NOMO-1 treated with DMSO at 0.1 percent for 48 hours (cell line): ENCODE results near the gene TAF12.
"Not testable (repeated sequence)": the region's sequence is repeated elsewhere in the genome, so short reads cannot be mapped to it uniquely, and the experiment has no call there.

Experiments used
- DNase-seq: peaks from one replicate; lab custom pipeline; 2025; ENCODE audit not compliant: unreplicated experiment; lab: John Stamatoyannopoulos, UW

Gene TAF12, protein sequence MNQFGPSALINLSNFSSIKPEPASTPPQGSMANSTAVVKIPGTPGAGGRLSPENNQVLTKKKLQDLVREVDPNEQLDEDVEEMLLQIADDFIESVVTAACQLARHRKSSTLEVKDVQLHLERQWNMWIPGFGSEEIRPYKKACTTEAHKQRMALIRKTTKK

DNA sequence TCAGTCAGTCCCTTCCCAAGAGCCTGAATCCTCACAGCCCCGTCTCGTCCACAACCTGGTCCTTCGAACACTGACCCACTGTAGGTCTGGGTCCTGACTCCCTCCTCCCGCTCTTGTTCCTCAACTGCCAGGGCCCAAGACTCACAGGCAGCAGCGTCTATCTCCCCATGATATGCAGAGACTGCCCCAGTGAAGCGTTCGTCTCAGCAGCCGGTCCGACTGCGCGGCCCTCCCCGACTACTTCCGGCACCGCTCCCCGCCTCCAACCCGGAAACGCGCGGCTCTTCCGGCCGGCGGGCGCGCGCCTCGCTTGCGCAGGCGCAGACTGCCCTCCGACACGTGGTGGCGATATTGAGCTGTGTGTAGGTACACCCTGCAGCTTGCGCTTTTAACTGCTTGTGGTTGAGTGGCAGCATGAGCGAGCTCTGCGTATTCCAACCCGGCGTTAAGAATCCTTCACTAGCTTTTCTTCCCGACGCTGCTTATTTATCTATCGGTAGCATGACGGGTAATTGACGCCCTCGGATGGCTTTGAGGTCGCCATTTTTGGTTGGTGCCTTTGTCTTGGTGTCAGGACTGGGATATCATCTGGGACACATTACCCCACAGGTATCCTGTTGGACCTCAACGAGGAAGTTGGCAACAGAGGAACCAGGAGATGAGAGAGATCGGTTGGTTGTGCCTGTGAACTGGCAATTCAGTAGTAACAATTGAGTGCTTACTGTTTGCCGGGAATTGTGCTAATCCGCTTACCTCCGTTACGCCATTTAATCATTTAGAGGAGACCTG is at the start of gene TAF12:
Gene TAF12 (minus strand): TSS at position 221 of the 789 bp plus-strand sequence. CDS start 20,986 bp downstream, outside the sequence.
- peak; percentile 94 for DNase-seq

DNA sequence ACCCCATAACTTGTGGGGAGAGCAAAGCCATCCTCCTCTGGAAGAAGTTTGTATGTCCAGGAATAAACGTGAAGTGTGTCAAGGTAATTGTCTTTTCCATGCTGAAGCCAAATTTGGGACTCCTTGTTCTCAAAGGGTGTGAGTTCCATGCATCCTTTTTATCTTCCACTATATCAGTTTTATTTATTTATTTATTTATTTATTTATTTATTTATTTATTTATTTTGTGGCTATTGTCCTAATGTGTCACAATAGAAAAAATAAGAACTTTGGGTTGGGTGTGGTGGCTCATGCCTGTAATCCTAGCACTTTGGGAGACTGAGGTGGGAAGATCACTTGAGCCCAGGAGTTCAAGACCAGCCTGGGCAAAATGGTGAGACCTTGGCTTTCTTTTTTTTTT is 48.8 kb upstream of the TAF12 start:
- not testable (repeated sequence) for DNase-seq

DNA sequence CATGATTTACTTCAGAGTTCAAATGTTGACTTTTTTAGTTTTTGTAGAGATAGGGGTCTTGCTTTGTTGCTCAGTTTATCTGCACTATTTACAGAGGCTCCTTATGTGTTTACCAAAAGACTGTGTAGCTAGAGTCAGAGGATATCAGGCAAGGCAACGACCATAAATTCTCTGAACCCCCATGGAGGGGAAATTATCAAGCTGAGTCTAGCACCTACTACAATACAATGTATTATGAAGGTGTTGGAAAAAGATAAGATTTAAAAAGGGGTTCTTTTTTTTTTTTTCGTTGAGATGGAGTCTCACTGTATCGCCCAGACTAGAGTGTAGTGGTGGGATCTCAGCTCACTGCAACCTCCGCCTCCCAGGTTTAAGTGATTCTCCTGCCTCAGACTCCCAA is 42.1 kb upstream of the TAF12 start:
- DNase-seq, result no peak

DNA sequence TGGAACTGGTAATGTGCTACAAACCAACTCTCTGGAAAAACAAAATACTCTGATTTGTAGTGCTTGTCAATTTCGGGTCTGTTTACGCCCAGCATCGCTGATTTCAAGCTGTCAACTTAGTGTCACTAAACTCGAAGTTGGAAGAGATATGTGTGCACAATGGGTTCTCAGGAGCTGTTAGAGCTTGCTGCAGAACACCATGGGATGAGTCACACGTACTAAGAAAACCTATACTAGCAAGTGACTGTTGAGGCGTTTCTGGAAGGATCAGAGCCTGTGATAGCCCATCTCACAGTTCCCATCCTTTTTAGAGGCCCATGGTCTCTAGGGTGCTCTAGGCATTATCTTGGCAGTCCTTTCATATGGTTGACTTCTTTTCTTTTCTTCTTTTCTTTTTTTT is 40.0 kb upstream of the TAF12 start:
- no peak for DNase-seq

DNA sequence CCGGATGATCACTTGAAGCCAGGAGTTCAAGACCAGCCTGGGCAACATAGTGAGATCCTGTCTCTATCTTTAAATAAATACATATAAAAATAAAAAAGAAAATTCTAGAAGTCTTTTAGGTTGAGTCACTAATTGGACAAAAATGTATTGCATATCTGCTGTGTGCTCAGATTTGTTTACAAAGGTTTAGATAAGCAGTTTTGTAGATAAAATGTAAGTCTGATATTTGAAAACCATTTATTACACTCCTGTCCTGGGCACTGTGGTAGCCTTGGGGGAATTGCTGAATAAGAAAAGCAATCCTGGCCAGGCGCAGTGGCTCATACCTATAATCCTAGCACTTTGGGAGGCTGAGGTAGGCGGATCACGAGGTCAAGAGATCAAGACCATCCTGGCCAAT is 37.3 kb upstream of the TAF12 start:
- no peak for DNase-seq

DNA sequence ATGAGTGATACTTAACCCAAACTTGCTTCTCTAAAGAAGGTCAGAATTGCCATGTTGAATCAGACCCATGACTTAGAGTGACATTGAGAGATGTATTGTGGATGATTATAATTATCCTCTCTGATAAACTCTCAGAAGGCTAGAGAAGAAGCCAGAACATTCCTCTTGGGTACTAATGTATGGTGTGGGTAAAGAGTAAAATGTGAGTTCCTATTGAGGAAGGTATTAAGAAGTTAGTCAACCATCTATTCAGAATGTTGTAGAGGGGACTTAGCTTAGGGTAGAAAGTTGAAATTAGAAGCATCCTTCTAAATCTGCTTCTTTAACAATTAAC is 33.0 kb upstream of the TAF12 start:
- DNase-seq, result no peak

DNA sequence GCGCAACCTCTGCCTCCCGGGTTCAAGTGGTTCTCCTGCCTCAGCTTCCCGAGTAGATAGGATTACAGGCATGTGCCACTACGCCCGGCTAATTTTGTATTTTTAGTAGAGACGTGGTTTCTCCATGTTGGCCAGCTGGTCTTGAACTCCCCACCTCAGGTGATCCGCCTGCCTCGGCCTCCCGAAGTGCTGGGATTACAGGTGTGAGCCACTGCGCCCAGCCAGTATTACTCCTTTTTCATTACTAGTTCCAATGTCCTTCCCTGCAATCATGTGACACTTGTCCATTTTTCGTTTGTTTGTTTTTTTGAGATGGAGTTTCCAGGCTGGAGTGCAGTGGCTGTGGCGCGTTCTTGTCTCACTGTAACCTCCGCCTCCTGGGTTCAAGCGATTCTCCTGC is 30.1 kb upstream of the TAF12 start:
- DNase-seq, result not testable (repeated sequence)

DNA sequence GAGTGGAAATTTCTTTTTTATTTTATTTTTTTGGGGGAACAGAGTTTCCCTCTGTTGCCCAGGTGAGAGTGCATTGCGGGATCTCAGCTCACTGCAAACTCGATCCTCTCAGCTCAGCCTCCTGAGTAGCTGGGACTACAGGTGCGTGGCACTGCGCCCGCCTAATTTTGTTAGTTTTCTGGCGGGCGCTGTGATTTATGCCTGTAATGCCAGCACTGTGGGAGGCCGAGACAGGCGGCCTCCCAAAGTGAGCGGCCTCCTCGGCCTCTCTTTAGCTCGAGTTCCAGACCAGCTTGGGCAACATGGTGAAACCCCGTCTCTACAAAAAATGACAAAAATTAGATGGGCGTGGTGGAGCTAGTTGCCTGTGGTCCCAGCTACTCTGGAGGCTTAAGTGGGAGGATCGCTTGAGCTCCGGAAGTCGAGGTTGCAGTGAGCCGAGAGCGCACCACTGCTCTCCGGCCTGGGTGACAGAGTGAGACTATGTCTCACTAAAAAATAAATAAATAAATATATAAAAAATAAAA is 28.4 kb upstream of the TAF12 start:
- no peak for DNase-seq

DNA sequence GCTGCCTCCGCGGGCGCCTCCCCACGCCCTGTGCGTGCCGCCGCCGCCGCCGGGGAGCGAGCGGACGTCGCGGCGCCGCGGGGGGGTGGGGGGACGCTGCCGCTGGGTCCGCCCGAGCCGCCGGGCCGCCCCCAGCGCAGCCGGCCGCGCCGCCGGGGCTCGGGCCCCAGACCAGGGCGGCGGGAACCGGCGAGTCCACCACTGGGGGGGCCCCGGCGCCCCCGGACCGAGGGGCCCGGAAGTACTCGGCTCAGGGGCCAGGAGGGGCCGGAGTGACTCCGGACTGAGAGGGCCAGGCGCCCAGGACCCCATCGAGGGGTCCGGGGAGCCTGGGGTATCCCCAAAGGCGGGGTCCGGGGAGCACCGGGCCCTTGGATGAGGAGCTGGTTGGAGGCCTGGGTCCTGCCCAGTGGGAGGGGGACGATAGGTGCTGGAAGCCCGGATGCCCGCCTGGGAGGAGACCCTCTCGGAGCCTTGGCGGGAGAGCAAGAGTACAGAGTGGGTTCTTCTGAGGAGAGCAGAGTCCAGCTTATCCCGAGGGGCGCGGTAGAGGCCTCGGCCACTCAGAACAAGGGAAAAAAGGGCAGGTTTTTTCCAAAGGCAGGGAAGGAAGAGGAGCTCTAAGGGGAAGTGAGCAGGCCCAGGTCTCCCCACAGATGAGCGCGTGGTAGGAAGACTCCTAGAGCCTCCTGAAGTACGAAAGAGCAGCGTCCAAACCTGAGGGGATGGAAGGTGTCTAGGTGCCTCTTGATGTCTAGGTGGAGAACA is 26.3 kb upstream of the TAF12 start:
- DNase-seq, result peak; percentile 55

DNA sequence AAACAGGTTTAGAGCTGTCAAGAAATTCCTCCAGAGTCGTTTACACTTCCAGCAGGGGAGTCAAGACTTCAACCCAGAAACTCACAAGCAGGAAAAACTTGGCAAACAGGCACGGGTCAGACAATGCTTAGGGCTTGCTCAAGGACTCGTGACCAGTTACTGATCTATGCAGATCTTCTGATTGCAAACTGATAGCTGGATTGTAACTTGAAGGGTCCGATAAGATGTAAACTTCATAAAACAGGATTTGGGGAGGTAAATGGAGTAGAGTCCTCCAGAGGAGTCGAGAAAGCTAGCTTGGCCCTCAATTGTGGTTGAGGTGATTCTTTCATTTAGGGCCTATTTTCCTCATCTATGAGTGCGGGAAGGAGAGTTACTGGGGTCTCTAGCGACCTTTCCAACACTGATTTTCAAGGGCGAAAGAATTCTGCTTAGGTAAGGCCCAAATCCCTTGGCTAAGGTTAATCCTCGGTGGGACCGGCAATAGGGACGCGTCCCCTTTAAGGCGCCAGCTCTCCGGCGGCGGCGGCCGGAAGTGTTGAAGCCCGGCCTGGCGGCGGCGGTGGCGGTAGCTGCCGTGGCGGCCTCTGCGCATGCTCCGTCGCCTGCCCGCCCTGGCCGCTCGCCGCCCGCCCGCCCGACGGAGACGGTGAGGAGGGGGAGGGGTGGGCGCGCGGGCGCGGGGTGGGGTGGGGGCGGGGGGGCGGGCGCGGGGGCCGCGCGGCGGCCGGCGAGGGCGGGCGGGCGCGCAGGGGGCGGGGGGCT is 25.5 kb upstream of the TAF12 start, which contains the start of gene GMEB1:
Gene GMEB1 (plus strand): TSS at position 594 of the 765 bp plus-strand sequence. CDS start 14,829 bp downstream, outside the sequence.
- DNase-seq, result peak; percentile 71

DNA sequence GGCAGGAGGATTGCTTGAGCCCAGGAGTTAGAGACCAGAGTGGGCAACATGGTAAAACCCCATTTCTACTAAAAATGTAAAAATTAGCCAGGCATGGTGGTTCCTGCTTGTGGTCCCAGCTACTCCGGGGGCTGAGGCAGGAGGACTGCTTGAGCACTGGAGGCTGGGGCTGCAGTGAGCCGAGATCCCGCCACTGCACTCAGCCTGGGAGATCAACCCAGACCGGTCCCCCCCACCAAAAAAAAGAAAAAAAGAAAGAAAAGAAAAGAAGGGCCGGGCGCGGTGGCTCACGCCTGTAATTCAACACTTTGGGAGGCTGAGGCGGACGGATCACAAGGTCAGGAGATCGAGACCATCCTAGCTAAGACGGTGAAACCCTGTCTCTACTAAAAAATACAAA is 23.9 kb upstream of the TAF12 start:
- no peak for DNase-seq

DNA sequence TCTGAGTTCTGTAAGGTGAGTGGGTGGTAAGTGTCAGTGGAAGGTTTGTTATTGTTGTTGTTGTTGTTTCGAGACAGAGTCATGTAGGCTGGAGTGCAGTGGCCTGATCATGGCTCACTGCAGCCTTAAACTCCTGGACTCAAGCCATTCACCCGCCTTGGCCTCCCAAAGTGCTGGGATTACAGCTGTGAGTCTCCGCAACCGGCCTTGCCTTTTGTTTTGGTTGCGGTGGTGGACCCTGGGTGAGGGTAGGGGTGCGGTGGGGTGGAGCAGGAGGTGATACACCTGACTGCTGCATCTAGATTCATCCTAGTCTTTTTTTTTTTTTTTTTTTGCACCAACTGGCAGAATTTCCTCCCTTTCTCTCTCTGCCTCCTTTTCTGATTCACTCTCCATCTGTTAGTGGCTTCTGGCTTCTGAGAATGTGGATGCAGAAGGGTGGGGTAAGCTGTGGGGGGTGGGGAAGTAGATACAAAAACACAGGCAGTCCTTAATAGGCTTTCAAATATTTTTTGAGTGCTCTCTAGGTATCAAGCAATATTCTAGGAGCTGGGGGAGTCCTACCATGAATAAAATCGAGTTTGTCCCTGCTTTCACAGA is 21.1 kb upstream of the TAF12 start:
- no peak for DNase-seq

DNA sequence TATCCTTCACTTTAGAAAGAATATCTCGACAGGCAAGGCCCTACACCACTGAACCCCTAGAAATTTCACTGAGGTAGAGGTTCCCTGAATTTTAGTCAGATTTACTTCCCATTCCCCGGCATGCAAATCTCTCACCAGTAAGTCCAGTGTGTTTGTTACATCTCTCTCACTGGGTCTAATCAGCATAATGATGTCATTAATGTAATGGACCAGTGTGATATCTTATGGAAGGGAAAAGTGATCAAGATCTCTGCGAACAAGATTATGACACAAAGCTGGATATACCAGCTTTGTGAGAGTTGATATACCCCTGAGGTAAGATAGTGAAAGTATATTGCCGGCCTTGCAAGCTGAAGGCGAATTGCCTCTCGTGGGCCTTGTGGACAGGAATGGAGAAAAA is 13.5 kb upstream of the TAF12 start:
- DNase-seq, result no peak

DNA sequence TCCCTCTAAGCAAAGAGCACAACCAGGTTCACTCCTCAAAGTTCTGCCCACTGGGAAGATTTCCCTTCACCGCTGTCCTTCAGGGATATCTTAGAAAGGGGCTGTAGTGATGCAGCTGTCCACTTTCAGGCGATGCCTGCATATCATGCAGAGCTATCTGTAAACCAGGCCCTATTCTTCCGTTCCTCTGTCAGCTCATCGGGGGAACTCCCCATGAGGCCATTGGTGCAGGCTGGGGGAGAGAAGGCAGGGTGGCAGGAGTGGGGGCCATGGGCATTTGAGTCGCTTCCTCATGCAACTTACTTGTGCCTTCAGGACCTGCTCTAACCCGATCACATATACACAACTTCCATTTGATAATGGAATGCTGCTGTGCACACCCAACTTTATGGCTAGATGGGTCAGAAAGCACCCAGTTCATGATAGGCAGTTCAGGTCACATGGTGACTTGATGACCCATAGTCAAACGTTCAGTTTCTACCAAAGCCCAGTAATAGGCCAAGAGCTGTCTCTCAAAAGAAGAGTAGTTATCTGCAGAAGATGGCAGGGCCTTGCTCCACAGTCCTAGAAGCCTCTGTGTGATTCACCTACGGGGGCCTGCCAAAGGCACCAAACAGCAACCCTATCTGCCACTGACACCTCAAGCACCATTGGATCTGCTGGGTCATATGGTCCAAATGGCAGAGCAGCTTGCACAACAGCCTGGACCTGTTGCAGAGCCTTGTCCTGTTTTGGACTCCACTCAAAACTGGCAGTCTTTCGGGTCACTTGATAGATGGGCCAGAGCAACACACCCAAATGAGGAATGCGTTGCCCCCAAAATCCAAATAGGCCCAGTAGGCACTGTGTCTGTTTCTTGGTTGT is 12.8 kb upstream of the TAF12 start:
- not testable (repeated sequence) for DNase-seq

DNA sequence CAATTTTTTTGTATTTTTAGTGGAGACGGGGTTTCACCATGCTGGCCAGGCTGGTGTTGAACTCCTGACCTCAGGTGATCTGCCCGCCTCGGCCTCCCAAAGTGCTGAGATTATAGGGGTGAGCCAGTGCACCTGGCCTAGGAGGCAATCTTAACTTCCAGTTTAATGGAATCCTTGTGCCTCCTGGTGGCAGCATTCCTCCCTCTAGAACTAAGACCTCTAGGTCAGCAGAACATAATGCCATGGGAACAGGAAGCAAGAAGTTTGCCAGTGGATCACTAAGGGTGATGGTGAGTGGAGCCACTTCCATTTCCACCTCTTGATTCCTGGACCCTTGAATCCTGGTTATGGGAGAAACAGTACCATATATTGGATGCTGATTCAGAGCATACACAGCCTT is 11.0 kb upstream of the TAF12 start:
- not testable (repeated sequence) for DNase-seq

DNA sequence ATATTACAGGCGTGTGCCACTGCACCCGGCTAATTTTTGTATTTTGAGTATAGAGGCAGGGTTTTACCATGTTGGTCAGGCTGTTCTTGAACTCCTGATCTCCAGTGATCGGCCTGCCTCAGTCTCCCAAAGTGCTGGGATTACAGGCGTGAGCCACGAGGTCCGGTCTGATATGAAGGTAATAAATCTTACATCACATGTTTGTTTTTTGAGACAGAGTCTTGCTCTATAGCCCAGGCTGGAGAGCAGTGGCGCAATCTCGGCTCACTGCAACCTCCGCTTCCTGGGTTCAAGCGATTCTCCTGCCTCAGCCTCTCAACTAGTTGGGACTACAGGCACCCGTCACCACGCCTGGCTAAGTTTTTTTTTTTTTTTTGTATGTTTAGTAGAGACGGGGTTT is 10.2 kb upstream of the TAF12 start:
- DNase-seq, result not testable (repeated sequence)

DNA sequence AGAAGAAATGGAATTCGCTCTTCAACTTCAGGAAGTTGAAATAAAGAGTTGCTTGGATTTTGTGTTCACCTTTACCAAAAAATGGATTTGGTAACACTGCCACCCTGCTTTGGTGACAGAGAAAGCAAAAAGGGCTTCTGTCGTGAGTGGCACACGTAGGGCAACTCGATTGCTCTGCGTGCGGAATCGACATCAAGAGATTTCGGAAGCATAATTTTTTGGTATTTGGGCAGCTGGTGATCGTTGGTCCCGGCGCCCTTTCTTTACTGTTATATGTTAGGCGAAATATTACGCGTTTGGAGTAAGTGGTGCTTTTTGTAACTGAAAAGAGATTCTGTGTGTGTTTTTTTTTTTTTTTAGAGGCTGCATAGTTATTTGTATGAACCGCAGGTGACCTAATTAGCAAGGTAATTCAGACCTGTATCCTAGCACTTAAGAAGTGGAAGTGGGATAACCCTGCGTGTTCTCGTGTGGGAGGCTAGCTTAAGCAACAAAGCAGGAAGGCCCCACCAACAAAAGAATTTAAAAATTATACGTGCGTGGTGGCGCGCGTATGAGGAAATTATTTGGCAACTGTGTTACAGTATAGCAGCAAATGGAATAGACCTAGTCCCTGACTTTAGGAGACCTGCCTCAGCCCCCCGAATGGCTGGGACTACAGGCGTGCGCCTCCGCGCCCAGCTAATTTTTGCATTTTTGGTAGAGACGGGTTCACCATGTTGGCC is 5.8 kb upstream of the TAF12 start, which contains the start of gene RNU11:
Gene RNU11 (plus strand): TSS at position 127 of the 725 bp plus-strand sequence.
- DNase-seq, result peak; percentile 98

DNA sequence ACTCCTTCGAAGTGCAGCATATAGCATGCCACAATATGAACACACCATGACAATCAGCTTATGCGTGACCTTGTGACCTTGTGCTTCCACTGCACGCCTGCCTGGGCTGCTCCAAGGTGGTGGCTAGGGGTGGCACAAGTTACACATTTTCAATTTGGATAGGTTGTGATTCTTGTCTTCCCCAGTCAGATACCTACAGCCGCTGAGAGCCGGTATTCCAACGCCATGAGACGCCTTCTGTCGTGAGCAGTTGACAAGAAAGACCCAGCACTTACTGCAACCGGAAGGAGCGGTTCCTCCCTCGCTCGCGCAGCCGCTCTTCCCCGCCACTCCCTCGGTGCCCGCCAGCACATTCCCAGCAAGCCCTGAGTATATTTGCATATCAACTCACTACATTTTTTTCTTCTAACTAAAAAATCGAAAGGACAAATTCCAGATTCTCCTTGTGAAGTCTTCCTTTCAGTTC is 5.2 kb upstream of the TAF12 start:
- peak; percentile 94 for DNase-seq

DNA sequence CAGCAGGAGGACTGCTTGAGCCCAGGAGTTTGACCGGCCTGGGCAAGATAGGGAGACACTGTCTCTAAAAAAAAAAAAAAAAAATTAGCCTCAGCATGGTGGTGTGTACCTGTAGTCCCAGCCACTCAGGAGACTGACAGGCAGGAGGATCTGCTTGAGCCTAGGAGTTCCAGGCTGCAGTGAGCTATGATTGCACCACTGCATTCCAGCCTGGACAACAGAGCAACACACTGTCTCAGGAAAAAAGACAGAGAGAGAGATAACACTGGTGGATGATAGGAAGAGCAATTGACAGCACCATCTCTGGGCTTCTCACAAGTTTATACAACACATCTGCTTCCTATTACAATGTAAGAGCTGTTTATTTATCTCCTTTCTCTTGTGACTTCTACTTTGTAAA is 3.2 kb upstream of the TAF12 start:
- DNase-seq, result no peak
